DMS53 (cell line): ENCODE results near the gene ELFN1.
"Not testable (repeated sequence)": the region's sequence is repeated elsewhere in the genome, so short reads cannot be mapped to it uniquely, and the experiment has no call there.

Experiments used
- DNase-seq: peaks from one replicate; lab custom pipeline; 2025; lab: John Stamatoyannopoulos, UW

ELFN1 gene

DNA sequence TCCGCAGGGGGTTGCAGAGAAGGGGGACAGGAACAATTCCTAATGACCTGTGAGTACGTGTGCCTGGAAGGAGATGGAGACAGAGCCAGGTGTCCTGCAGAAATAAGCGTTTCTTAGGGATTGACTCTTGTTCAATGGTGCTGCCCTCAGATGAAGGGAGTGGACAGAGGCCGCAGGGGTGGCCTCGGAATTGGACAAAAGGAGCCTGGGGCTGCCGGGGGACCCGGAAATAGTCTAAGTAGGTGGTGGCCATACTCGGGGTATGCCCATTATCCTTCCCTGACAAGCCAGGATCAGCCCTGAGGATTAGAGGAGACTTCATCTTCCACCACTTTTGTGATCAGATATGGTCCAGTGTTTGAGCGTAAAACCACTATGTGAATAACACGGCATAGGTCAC is 39.2 kb downstream of the ELFN1 start:
- DNase-seq: no peak

DNA sequence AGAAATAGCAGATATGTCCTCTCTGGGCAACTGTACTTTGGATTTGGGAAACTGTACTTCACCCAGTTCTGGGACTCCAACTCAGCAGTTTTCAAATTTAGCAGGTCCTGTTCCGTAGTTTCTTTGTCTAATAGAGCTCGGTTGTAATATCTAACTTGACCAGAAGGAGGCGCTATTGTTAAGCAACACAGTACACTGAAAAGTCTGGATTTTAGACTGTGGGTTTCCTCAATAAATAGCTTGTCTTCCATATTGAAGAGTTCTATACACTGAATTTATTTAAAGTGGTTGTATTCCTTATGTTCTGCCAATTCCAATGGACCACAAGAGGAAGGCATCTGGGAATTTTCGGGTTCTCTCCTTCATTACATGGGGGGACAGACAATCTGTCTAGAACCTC is 39.8 kb downstream of the ELFN1 start:
- peak; percentile 29 for DNase-seq

DNA sequence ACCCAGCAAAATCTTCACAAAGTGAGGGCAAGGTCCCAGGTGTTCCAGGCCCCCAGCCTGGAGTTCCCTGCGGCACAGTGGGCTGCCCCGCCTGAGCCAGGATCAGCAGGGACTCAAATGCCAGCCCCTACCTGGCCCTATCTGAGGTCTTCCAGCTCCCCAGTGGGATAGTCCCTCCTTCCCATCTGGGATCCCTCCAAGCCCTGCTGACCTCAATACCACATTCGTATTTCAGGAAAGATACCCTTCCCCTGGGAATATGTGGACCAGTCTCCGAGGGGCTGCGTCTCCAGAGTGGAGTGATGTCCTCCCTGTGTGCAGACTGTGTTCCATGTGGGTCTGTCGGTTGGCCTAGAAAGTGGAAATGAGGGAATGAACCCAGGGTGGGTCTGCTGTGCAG is 40.9 kb downstream of the ELFN1 start:
- no peak for DNase-seq

DNA sequence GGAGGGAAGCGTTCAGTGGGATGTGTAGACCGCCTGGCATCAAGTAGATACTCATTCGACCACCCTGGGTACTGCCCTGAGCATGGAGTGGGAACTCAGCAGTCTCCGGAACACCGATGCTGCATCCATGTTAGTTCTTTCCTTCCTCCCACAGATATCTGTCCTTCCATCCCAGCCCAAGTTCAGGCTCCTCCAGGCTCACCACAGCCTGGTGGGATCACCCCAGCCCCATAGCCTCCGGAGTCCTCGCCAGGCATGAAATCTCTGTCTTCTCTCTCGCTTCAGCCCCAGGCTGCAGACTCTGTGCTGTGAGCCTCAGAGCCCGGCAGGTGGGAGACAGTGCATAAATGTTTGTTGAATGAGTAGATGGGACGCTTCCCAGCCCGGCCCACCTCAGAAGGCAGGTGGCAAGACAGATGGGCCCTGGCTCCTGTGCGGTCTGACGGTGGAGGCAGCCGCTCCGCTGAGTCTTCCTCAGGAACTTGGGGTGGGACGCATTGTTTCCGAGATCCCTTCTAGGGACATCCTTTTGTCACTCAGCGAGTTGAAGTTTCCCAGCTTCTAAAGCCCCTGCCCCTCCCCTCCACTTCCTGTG is 42.9 kb downstream of the ELFN1 start:
- no peak for DNase-seq

DNA sequence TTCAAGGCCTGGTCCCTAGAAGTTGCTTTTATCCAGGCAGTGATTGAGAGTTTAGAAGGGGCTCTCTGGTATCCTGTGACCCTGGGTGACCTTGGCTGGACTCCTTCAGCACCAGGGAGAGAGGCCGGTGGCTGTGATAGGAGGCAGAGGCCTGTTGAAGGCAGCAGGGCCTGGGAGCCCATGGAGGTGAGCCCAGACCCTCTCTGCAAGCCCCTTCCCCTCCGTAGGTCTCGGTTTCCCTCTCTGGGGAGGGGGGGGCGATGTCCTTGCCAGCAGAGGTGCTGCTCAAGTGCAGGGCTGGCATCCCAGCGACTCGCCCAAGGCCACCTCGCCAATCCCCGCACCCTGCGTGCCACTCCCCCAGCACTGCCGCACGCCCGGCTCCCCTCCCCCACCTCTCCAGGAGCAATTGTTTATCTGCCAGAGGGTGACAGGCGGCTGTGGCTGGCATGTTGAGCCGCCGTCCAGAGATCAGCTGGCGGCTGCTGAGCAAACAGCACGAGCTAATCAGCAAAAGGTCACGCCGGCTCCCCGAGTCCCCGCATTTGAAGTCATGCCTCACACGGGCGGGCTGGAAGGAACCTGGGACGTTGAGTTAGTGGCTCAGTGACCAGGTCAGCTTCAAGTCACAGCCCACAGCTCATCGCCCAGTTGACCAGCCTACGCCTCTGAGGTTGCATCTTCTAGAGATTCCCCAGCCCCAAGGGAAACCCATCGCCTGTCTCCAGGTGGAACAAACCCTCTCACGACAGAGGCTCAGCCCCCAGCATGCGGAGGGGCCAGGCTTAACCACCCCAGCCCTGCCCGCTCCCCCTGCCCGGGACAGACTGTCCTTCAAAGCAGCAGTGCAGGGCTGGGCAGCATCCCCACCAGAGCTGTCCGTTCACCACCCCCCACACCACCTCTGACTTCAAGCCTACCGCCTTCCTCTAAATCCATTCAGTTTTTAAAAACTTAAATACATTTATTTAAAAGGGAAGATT is 43.7 kb downstream of the ELFN1 start:
- peak; percentile 69 for DNase-seq

DNA sequence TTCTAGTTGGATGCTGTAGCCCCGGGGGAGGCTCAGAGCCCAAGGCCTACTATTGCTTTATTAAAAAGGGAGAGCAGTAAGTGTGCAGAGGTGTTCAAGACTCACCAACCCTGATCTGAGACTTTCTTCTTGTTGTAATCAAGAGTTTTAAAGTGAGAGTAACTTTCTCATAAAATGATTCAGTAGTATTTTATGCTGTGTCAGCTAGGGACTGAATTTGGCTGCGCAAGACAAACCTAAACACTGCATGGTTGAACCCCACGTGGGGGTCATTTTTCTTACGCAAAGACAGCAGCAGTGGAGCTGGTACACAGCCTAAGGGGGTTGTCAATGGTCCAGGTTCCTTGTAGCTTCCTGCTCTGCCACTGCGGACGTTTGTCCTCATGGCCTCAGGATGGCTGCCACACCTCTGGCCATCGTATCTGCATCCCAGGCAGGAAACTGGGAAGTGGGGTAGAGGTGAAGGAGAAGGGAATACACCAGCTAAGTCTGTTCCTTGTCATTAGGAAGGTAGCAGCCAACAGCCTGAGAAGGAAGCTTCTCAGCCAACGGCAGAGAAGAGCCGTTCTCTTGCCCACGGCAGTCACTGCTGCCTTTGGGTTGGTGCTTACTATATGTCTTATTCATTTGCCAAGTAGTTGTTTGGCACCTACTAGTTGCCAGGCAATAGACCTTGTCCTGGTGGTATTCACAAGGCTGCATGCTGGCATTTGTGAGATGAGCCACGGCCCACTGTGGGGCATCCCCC is 44.7 kb downstream of the ELFN1 start:
- no peak for DNase-seq

DNA sequence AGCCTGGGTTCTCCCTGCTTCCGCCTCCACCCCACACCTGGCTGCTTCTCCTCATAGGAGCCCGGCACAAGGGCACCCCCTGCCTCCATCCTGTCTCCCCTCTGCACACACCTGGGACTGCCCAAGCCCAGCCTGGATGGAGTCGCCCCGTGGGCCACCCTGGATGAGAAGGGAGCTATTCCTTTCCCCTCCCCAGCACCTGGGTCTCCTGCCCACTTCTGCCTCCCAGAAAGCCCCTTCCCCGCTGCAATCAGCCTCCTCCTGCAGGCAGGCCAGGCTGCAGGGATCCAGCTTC is 45.2 kb downstream of the ELFN1 start:
- no peak for DNase-seq

DNA sequence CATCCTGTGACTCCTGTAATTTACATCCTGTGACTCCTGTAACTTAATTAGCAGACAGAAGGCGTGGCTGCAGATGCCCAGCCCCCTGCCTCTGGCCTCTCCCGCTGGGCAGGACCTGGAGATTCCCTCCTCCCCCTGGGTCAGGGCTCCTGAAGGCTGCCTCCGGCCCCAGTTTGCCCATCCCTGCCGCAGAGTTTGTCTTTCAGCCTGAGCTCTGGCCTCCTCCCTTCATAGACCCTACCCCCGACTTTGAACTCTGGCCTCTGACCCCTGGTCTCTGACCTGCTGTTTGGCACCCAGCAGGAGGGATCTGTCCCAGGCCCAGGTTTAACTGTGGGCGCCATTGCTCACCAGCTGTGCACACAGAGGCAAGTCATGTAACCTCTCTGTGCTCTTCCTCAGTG is 45.6 kb downstream of the ELFN1 start:
- DNase-seq: no peak

DNA sequence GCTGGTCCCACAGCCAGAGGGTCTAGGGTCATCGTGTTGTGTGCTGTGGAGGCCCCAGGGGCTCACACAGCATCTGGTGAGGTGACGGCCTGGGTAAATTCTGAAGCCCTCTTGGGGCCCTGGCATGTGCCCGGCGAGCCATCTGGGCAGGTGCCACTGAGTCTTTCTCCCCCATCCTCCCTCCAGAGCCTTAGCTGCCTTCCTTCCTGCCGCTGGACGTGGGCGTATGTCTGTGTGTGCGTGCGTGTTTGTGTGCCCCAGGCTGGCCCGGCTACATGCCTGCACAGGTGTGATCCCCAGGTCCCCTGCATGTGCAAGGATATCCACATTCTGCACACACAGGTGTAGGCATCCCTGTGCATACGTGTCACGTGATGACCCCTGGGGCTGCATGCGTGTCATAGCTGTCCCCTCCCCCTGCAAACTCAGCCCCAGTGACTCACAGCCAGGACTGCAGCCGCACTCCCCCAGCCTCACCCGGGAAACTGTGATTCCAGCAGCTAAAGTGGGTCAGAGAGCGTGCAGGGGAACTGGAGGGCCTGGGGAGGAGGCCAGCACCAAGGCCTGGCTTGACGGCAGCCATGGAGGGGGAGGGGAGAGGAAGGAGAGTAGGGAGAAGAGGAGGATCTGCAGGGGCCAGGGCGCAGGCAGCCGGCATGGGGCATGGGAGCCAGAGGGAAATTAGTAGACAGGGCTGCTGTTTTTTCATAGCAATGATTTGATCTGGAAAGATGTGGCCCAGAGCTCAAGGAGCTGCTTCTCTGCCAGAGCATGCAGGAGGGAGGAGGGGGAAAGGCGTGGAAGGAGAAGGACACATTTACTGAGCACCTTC is 46.4 kb downstream of the ELFN1 start:
- peak; percentile 26 for DNase-seq

DNA sequence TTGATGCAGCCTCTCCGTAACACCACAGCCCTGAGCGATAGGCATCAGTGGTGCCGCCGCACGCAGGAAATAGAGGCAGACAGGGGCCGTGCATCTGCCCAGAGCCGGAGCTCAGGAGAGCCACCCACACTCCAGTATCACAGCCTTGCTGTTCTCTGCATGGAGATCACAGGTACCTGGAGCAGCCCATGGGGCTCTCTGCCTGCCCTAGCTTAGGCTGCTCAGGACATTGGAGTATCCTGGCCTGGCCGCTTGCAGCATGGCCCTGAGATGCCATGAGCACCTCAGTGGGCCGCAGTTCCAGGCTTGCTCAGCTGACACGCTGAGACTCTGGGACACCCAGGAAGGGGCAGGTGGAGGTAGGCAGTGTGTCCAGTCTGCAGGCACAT is 47.0 kb downstream of the ELFN1 start:
- no peak for DNase-seq

DNA sequence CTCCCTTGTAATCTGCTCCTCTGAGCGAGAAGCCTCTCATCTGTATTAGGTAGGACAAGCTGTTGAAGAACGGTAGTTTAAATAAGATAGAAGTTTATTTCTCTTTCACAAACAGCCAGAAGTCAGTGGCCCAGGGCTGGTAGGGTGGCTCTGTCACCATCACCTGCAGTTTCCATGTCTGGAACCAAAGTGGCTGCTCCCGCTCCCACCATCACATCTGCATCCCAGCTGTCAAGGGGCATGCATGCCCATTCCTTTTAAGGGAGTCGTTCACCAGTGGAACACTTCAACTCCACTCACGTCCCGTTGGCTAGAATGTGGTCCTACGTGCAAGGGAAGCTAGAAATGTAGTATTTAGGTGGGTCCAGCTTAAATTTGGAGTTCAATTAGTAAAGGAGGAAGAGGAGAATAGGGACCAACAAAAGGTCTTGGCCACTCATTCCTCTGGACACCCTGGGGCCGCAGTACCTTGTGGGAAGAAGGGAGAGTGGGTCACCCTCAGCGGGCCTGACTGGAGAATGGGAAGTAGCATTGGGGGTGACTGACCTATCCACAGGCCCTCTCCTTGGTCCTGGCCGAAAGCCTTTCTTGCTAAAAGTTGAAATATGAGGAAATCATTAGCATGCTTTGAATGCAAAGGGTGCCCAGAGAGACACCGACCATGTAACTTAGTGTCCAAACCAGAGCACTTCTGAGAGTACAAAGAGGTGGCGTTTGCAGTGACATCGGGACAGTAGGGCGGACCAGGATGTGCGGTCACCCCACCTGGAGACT is 48.0 kb downstream of the ELFN1 start:
- DNase-seq: no peak

DNA sequence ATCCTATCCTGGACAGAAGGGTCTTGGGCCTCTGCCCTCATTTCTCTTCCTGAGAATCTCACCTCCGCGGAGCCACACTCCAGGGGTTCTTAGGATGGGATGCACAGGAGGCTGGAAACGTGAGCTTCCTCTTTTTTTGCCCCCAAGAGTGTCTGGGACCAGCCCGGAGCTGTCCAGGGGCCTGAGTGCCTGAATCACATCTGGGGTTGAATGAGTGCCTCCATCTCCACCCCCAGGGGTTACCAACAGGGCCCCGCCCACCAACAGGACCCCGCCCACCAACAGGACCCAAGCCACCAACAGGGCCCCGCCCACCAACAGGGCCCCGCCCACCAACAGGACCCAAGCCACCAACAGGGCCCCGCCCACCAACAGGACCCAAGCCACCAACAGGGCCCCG is 48.8 kb downstream of the ELFN1 start:
- DNase-seq: not testable (repeated sequence)

DNA sequence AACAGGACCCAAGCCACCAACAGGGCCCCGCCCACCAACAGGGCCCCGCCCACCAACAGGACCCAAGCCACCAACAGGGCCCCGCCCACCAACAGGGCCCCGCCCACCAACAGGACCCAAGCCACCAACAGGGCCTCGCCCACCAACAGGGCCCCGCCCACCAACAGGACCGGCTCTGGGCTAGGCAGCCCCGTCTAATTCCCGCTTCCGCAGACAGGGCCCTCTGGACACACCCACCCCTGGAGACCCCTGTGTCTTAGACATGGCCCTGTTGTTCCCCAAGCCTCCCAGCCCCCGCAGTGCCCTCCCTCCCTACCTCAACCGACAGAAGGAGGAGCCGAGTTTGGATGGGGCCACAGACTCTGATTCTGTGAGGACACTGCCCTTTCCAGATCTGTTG is 49.2 kb downstream of the ELFN1 start:
- DNase-seq: not testable (repeated sequence)

DNA sequence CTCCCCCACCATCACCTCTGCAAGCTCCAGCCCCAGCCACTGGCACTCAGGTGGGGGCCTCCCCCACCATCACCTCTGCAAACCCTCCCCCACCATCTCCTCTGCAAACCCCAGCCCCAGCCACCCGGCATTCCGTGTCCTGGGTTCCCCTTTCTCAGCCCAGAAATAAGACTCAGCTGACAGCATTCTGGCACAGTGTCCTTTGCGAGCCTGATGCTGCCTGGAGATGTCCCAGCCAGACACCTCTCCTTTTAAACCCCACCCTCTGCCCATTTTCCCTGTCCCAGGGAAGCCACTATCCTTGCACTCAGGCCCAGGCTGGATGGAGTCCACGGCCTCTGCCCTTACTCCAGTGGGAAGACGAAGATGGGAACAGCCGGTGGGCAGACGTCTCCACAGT is 49.8 kb downstream of the ELFN1 start:
- DNase-seq: no peak

DNA sequence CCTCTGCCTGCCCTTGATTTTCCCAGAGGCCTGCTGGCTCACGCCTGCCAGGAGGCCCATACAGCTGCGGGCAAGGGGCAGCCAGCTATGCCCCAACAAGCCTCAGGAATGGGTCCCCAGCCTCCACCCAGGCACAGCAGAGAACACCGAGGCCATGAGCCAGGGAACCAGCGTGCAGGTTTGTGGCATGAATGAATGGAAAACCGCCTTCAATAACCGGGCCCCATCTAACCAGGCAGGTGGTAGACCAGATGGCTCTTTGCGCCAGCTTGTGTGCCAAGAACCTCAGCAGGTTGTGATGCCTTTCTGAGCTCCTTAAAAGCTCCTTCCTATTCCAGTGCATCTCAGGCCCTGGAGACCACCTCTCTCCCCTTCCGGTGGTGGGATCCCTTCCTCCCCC is 50.2 kb downstream of the ELFN1 start:
- peak; percentile 35 for DNase-seq

DNA sequence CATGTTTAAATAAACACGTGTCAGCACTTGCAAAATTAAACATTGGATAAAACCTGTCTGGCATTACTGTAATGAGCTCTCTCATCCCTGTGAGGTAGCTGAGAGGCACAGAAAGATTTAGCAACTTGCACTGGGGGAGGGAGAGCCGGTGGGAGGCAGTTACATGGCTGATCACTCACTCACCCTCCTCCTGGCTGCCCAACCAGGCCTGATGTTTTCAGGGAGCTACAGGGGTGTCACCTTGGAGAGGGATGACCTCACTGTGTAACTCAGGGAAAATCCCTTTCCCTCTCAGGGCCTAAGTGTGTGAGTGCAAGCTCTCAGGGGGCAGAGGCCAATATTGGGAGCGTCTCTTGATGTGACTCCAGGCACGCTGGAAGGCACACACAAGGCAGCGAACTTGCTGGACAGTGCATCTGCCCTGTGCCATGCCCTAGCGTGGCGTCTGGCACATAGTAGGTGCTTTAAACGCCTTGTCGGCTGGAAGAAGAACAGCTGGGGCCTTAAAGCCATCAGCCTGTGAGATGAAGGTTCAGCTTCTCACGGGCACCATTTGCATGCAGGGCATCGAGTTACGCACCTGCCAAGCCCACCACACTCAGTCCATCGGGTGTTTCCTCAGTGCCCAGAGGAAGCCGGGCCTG is 51.1 kb downstream of the ELFN1 start:
- peak; percentile 34 for DNase-seq

DNA sequence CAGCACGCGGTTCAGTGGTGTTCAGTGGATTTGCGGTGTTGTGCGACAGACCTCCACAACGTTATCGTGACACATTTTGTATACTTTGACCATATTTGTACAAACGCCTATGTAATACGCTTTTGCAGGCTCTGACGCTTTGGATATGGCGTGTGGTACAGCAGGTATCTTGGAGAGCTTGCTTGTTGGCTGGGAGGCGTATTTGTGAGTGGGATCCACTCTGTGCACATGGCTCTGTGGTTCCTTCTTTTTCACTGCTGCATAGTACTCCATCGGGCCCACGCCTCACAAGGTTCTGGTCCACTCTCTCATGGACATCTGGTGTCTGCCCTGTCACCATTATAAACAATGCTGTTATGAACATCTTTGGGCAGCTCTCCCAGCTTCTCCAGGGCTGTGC is 53.2 kb downstream of the ELFN1 start:
- DNase-seq: no peak

DNA sequence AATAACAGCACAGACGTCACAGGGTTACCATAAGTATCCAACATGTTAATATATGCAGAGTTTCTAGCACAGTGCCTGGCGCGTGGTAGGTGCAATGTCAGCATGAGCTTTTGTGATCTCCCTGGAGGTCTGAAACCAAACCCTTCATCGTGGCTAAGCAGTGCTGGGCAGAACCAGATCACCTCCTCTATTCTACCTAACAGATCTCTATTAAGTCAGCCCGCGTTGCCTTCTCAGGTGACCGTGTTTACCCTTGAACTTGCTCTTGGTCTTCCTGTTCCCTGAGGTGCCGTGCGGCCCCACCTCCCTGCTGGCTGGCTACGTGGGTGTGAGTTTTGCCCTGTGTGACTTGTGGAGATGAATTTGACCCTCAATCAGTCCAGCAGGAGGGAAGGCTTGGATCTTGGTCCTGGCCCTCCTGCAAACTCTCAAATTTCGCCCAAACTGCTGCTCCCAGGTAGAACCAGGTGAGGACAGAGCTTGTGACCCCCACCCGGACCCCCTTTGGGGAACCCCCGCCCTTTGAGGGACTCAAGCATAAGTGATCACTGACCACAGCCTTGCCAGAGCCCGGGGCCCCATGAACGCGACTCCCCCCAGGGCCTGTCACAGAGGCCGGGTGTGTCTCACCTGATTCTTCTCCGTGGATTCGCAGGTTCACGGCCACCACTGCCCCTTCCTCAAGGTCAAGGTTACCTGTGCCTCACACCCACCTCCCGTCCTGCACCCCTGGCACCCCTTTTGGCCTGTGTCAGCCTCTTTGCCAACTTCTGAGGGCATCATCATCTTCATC is 54.2 kb downstream of the ELFN1 start:
- no peak for DNase-seq

DNA sequence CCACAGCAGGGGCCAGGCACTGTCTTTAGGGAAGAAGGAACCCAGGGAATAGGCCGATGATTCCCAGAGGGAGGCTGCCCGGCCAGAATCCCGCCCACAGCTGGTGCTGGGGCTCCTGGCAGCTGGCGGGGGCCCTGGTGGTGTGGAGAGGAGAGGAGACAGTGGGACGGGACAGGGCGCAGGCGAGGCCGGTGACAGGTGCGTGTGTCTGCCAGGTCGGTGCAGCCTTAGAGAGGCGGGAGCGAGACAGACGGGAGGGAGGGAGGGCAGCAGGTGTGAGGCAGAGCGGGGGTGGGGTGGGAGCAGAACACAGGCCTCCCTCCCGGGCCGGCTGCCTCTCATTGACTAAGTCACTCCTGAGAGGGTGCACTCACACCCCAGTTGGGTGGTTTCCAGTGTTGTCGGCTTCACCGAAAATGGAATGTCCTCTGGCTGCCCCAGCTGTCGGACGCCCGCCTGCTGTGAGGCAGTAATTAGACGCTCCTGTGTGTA is 55.2 kb downstream of the ELFN1 start:
- DNase-seq: peak; percentile 88
